ENCODE measurements around the gene STAB1.
A peak's percentile ranks its signal among the peaks of the same experiment; 100 is the strongest.

The STAB1 gene

GRCh38 chr3:52494886-52495495 is at the start of gene STAB1:
TSS of gene STAB1 (plus strand) at chr3:52495338. CDS start at chr3:52495414, 76 bp downstream.
- no peaks in the 10 kb centered on the region for H3K4me1 ChIP-seq (ENCODE audit: insufficient read depth, low read length)
- H3K9me3 ChIP-seq (ENCODE audit: control insufficient read depth, insufficient read depth, low read length) = no peaks in the 10 kb centered on the region; the same call in 1 of the 2 replicates
- 0 out of 2 replicates have a peak, but pooled peaks cover 6% of the 10 kb centered on the region for H3K36me3 ChIP-seq (ENCODE audit: insufficient read depth, low read length)
- no peak within 1 kb of the TSS for H3K9ac ChIP-seq (ENCODE audit: low read depth, low read length)

GRCh38 chr3:52446042-52446441 is 49.1 kb upstream of the STAB1 start:
- no peak overlapping the region for H3K9ac ChIP-seq (ENCODE audit: low read depth, low read length)
- no peaks in the 10 kb centered on the region for H3K36me3 ChIP-seq (ENCODE audit: insufficient read depth, low read length)
- peaks cover 11% of the 10 kb centered on the region for H3K4me1 ChIP-seq (ENCODE audit: insufficient read depth, low read length)
- no peaks in the 10 kb centered on the region for H3K9me3 ChIP-seq (ENCODE audit: control insufficient read depth, insufficient read depth, low read length)

DNA sequence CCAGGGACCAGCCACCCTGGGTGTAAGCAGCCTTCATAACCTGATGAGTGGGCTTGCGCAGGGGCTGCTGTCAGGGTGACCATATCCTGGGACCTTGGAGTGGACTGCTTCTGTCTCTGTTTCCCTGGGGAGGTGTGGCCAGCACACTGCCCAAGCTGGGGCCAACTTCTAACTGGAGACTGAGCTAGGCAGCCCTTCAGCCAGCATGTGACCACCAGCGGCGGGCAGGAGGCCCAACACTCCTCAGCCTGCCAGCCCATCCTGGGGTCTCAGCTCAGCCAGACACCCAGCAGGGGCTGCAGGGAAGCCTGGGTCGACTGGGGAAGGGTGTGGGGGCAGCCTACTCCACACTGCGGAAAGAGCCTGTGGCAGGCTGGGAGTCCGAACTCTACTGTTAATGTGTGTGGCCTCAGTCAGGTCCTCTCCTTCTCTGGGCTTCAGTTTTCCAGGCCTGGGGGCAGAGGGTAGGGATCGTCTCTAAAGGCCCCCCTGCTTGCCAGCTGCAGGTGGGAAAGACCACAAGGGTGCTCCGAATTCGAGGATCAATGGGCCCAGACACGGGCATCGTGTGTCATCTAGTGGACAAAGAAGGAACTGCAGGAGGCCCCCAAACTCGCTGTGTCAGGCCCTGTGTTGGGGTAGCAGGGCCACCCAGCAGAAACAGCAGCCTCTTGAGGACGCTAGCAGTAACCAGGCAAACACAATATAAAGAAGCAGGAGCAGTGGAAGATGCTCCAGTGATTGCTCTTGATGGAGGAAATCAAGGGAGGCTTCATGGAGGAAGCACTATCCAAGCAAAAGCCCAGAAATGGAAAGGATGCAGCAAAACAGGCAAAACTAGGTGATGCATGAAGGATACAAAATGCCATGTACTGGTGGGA is 48.3 kb upstream of the STAB1 start:
- Histone ChIP-seq H3K36me3 (ENCODE audit: insufficient read depth, low read length) (no peaks in the 10 kb centered on the region), H3K4me1 (ENCODE audit: insufficient read depth, low read length) (peaks cover 11% of the 10 kb centered on the region), H3K9ac (ENCODE audit: low read depth, low read length) (no peak overlapping the region)

GRCh38 chr3:52447512-52448355 is 47.4 kb upstream of the STAB1 start:
- peaks cover 11% of the 10 kb centered on the region for H3K4me1 ChIP-seq (ENCODE audit: insufficient read depth, low read length)
- no peak overlapping the region for H3K9ac ChIP-seq (ENCODE audit: low read depth, low read length)
- no peaks in the 10 kb centered on the region for H3K9me3 ChIP-seq (ENCODE audit: control insufficient read depth, insufficient read depth, low read length)

More for the DNA sequence above, 48.3 kb upstream of the STAB1 start:
- H3K9me3 ChIP-seq (ENCODE audit: control insufficient read depth, insufficient read depth, low read length) = no peaks in the 10 kb centered on the region

GRCh38 chr3:52450489-52451236 is 44.5 kb upstream of the STAB1 start:
- H3K9ac ChIP-seq (ENCODE audit: low read depth, low read length) = no peak overlapping the region
- no peaks in the 10 kb centered on the region for H3K9me3 ChIP-seq (ENCODE audit: control insufficient read depth, insufficient read depth, low read length)
- no peaks in the 10 kb centered on the region for H3K36me3 ChIP-seq (ENCODE audit: insufficient read depth, low read length)
- H3K4me1 ChIP-seq (ENCODE audit: insufficient read depth, low read length) = peaks cover 15% of the 10 kb centered on the region

More at GRCh38 chr3:52447512-52448355, 47.4 kb upstream of the STAB1 start:
- H3K36me3 ChIP-seq (ENCODE audit: insufficient read depth, low read length) = no peaks in the 10 kb centered on the region

- peaks cover 15% of the 10 kb centered on the region for H3K4me1 ChIP-seq (ENCODE audit: insufficient read depth, low read length)
Measured at GRCh38 chr3:52451237-52452083, 43.7 kb upstream of the STAB1 start.

DNA sequence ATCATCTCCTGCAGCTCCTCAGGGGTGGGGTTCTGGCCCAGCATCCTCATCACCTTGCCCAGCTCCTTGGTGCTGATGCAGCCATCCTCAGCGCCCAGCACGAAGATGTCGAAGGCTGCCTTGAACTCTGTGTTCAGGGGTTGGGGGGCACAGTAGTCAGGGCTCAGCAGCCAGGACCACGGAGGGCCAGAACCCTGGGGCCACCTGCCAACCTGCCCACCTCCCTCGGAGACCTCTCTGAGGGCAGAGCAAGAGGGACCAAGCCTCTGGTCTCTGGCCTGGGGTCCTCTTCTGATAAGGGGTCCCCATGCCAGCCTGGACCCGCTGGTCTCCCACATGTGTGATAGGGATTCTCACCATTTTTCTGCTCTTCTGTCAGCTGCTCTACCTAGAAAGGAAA is 43.0 kb upstream of the STAB1 start:
- Histone ChIP-seq H3K9me3 (ENCODE audit: control insufficient read depth, insufficient read depth, low read length) (no peaks in the 10 kb centered on the region), H3K4me1 (ENCODE audit: insufficient read depth, low read length) (peaks cover 15% of the 10 kb centered on the region), H3K36me3 (ENCODE audit: insufficient read depth, low read length) (no peaks in the 10 kb centered on the region), H3K9ac (ENCODE audit: low read depth, low read length) (no peak overlapping the region)

More at GRCh38 chr3:52451237-52452083, 43.7 kb upstream of the STAB1 start:
- Histone ChIP-seq H3K9me3 (ENCODE audit: control insufficient read depth, insufficient read depth, low read length) (no peaks in the 10 kb centered on the region), H3K9ac (ENCODE audit: low read depth, low read length) (no peak overlapping the region), H3K36me3 (ENCODE audit: insufficient read depth, low read length) (no peaks in the 10 kb centered on the region)

DNA sequence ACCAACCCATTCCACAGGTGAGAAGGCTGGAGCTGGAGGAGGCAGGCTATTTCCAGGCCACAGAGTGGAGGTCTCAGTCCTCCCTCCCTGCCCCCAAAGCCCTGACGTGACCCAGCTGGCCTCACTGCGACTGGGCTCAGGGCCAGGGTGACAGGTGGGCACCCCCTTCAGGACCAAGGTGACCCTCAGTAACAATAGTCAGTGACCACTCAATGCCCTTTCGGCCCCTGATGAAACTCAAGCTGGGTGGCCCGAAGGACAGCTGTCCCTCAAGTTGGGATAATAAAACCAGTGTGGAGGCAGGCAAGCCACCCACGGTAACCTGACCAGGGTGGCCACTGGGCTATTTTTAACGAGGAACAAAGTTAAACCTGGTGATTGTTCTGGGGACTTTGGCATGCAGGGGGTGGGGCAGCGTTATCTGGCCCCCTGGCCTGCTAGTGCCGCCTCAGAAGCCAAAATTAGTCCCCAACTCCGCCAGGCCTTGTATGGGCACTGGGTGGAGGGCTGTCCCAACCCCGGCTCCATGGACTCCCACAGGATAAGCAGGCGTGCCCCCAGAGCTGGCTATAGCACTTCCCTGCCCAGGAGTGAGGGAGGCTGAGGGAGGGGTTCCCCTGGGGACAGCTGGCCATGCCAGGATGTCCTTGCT is 42.4 kb upstream of the STAB1 start:
- Histone ChIP-seq H3K9me3 (ENCODE audit: control insufficient read depth, insufficient read depth, low read length) (no peaks in the 10 kb centered on the region), H3K4me1 (ENCODE audit: insufficient read depth, low read length) (peaks cover 15% of the 10 kb centered on the region), H3K36me3 (ENCODE audit: insufficient read depth, low read length) (peaks cover 1% of the 10 kb centered on the region; the same call in 1 of the 2 replicates), H3K9ac (ENCODE audit: low read depth, low read length) (no peak overlapping the region)

DNA sequence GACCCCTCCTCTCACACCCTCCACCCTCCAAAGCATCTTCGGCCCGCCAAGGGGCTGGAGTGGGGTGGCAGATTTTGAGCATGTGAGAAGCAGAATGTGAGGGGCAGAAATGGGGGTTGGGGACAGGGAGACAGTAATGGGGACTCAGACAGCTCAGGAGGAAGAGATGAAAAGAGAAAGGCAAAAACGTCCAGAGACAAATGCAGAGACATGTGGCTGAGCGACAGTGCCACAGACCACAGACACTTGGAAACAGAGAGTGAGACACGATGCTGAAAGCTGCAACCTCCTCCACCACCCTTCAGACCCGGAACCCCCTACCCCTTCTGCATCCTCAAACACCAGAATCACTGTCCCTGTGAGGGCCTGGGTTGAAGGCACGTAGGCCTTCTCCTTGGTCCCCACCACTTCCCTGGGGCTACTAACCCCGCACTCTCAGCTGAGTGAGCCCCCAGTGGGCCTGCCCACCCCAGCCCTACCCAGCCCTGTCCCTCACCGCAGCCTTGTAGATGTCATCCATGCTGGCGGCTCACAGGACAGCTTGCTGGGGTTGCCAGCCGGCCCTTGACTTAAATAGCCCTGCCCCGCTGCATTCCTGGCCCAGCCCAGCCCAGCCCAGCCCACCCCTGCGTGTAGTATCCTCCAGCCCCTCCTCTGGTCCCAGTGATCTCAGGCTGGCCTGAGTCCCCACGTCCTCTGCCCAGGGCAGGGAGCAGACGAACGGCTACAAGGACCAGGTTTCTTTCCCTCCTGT is 41.5 kb upstream of the STAB1 start, which contains the start of gene TNNC1:
Gene TNNC1, minus strand, starts transcription at position 546 of the 754 bp plus-strand sequence. Its CDS starts 26 bp downstream, at position 520.
- Histone ChIP-seq H3K9me3 (ENCODE audit: control insufficient read depth, insufficient read depth, low read length) (no peaks in the 10 kb centered on the region), H3K36me3 (ENCODE audit: insufficient read depth, low read length) (peaks cover 11% of the 10 kb centered on the region), H3K4me1 (ENCODE audit: insufficient read depth, low read length) (peaks cover 15% of the 10 kb centered on the region), H3K9ac (ENCODE audit: low read depth, low read length) (no peak within 1 kb of the TSS)

GRCh38 chr3:52454250-52454937 is 40.7 kb upstream of the STAB1 start:
- peaks cover 18% of the 10 kb centered on the region for H3K36me3 ChIP-seq (ENCODE audit: insufficient read depth, low read length)
- H3K9me3 ChIP-seq (ENCODE audit: control insufficient read depth, insufficient read depth, low read length) = no peaks in the 10 kb centered on the region
- peaks cover 15% of the 10 kb centered on the region for H3K4me1 ChIP-seq (ENCODE audit: insufficient read depth, low read length)
- H3K9ac ChIP-seq (ENCODE audit: low read depth, low read length) = no peak overlapping the region

GRCh38 chr3:52454938-52455282 is 40.2 kb upstream of the STAB1 start:
- Histone ChIP-seq H3K9me3 (ENCODE audit: control insufficient read depth, insufficient read depth, low read length) (no peaks in the 10 kb centered on the region), H3K9ac (ENCODE audit: low read depth, low read length) (peak overlapping the region; percentile 52), H3K4me1 (ENCODE audit: insufficient read depth, low read length) (peaks cover 15% of the 10 kb centered on the region), H3K36me3 (ENCODE audit: insufficient read depth, low read length) (peaks cover 18% of the 10 kb centered on the region)
